Measurements from ENCODE around the gene CTAGE8. TPM values are rescaled to one million over a fixed set of nuclear protein-coding genes. Genes with fewer than 3 reads are reported as not detected.
"Not testable (repeated sequence)": the region's sequence is repeated elsewhere in the genome, so short reads cannot be mapped to it uniquely, and the experiment has no call there.

CTAGE8 gene
- total and polyA plus RNA-seq, 2 donors (not counting 1 experiment from before 2014, with no cell fraction given): 0.43 to 0.83 TPM

- H3K9me3 ChIP-seq (ENCODE audit: control insufficient read depth, insufficient read depth, low read depth, low read length); H3K9ac ChIP-seq (ENCODE audit: insufficient read depth, low read length): not testable (repeated sequence)
Observed at GRCh38 chr7:144303607-144304006, 34.5 kb upstream of the CTAGE8 start.

GRCh38 chr7:144302578-144303303 lies 33.7 kb upstream of the CTAGE8 start:
- H3K79me2 ChIP-seq (ENCODE audit: control insufficient read depth, insufficient read depth, low read length); H3K4me2 ChIP-seq (ENCODE audit: extremely low read depth, insufficient read depth, low read length); H3K9ac ChIP-seq (ENCODE audit: insufficient read depth, low read length); H3K27ac ChIP-seq (ENCODE audit: insufficient read depth, low read length); H3K36me3 ChIP-seq (ENCODE audit: control insufficient read depth, insufficient read depth, low read length); H2AFZ ChIP-seq (ENCODE audit: low read length); H4K20me1 ChIP-seq (ENCODE audit: control insufficient read depth, extremely low read depth, insufficient read depth, low read length); H3K27me3 ChIP-seq (ENCODE audit: control insufficient read depth, insufficient read depth, low read length); H3K9me3 ChIP-seq (ENCODE audit: control insufficient read depth, insufficient read depth, low read depth, low read length); H3K4me3 ChIP-seq (replicated peaks in 1 of 4; ENCODE audit: control extremely low read depth in 1 of 4, insufficient read depth in 1 of 4, low read depth in 3 of 4, low read length in 4 of 4); H3K4me1 ChIP-seq (ENCODE audit: control insufficient read depth, extremely low read depth, insufficient read depth, low read length): not testable (repeated sequence)
- peak in 1 of 2 donors; percentile 0 for DNase-seq (ENCODE audit: low read depth in 2 of 2)

More at GRCh38 chr7:144303607-144304006, 34.5 kb upstream of the CTAGE8 start:
- DNase-seq (ENCODE audit: low read depth in 2 of 2); H3K27ac ChIP-seq (ENCODE audit: insufficient read depth, low read length); H3K4me3 ChIP-seq (replicated peaks in 1 of 4; ENCODE audit: control extremely low read depth in 1 of 4, insufficient read depth in 1 of 4, low read depth in 3 of 4, low read length in 4 of 4); H2AFZ ChIP-seq (ENCODE audit: low read length); H3K79me2 ChIP-seq (ENCODE audit: control insufficient read depth, insufficient read depth, low read length); H3K4me1 ChIP-seq (ENCODE audit: control insufficient read depth, extremely low read depth, insufficient read depth, low read length); H3K36me3 ChIP-seq (ENCODE audit: control insufficient read depth, insufficient read depth, low read length); H3K27me3 ChIP-seq (ENCODE audit: control insufficient read depth, insufficient read depth, low read length); H4K20me1 ChIP-seq (ENCODE audit: control insufficient read depth, extremely low read depth, insufficient read depth, low read length); H3K4me2 ChIP-seq (ENCODE audit: extremely low read depth, insufficient read depth, low read length): not testable (repeated sequence)

GRCh38 chr7:144293794-144294499 lies 24.9 kb upstream of the CTAGE8 start:
- not testable (repeated sequence) for H2AFZ ChIP-seq (ENCODE audit: low read length)

GRCh38 chr7:144292384-144293161 lies 23.5 kb upstream of the CTAGE8 start:
- H3K9me3 ChIP-seq (ENCODE audit: control insufficient read depth, insufficient read depth, low read depth, low read length); H3K4me2 ChIP-seq (ENCODE audit: extremely low read depth, insufficient read depth, low read length); H3K9ac ChIP-seq (ENCODE audit: insufficient read depth, low read length); H3K36me3 ChIP-seq (ENCODE audit: control insufficient read depth, insufficient read depth, low read length); H3K79me2 ChIP-seq (ENCODE audit: control insufficient read depth, insufficient read depth, low read length); H4K20me1 ChIP-seq (ENCODE audit: control insufficient read depth, extremely low read depth, insufficient read depth, low read length); DNase-seq (ENCODE audit: low read depth in 2 of 2); H3K4me3 ChIP-seq (replicated peaks in 1 of 4; ENCODE audit: control extremely low read depth in 1 of 4, insufficient read depth in 1 of 4, low read depth in 3 of 4, low read length in 4 of 4); H3K27ac ChIP-seq (ENCODE audit: insufficient read depth, low read length); H3K27me3 ChIP-seq (ENCODE audit: control insufficient read depth, insufficient read depth, low read length); H3K4me1 ChIP-seq (ENCODE audit: control insufficient read depth, extremely low read depth, insufficient read depth, low read length); H2AFZ ChIP-seq (ENCODE audit: low read length): not testable (repeated sequence)

More at GRCh38 chr7:144293794-144294499, 24.9 kb upstream of the CTAGE8 start:
- H3K36me3 ChIP-seq (ENCODE audit: control insufficient read depth, insufficient read depth, low read length); H3K27me3 ChIP-seq (ENCODE audit: control insufficient read depth, insufficient read depth, low read length); H3K4me3 ChIP-seq (replicated peaks in 1 of 4; ENCODE audit: control extremely low read depth in 1 of 4, insufficient read depth in 1 of 4, low read depth in 3 of 4, low read length in 4 of 4); H3K9ac ChIP-seq (ENCODE audit: insufficient read depth, low read length); H3K4me1 ChIP-seq (ENCODE audit: control insufficient read depth, extremely low read depth, insufficient read depth, low read length); H3K4me2 ChIP-seq (ENCODE audit: extremely low read depth, insufficient read depth, low read length); H4K20me1 ChIP-seq (ENCODE audit: control insufficient read depth, extremely low read depth, insufficient read depth, low read length); H3K79me2 ChIP-seq (ENCODE audit: control insufficient read depth, insufficient read depth, low read length); H3K27ac ChIP-seq (ENCODE audit: insufficient read depth, low read length); H3K9me3 ChIP-seq (ENCODE audit: control insufficient read depth, insufficient read depth, low read depth, low read length); DNase-seq (ENCODE audit: low read depth in 2 of 2): not testable (repeated sequence)

GRCh38 chr7:144291607-144292006 lies 22.5 kb upstream of the CTAGE8 start:
- not testable (repeated sequence) for H4K20me1 ChIP-seq (ENCODE audit: control insufficient read depth, extremely low read depth, insufficient read depth, low read length); H3K27me3 ChIP-seq (ENCODE audit: control insufficient read depth, insufficient read depth, low read length); H3K36me3 ChIP-seq (ENCODE audit: control insufficient read depth, insufficient read depth, low read length); H3K27ac ChIP-seq (ENCODE audit: insufficient read depth, low read length); H2AFZ ChIP-seq (ENCODE audit: low read length); H3K4me2 ChIP-seq (ENCODE audit: extremely low read depth, insufficient read depth, low read length); H3K9ac ChIP-seq (ENCODE audit: insufficient read depth, low read length); H3K9me3 ChIP-seq (ENCODE audit: control insufficient read depth, insufficient read depth, low read depth, low read length); H3K79me2 ChIP-seq (ENCODE audit: control insufficient read depth, insufficient read depth, low read length); H3K4me3 ChIP-seq (replicated peaks in 1 of 4; ENCODE audit: control extremely low read depth in 1 of 4, insufficient read depth in 1 of 4, low read depth in 3 of 4, low read length in 4 of 4); H3K4me1 ChIP-seq (ENCODE audit: control insufficient read depth, extremely low read depth, insufficient read depth, low read length)
- peak in 1 of 2 donors; percentile 0 for DNase-seq (ENCODE audit: low read depth in 2 of 2)

GRCh38 chr7:144287171-144287784 lies 18.2 kb upstream of the CTAGE8 start:
- DNase-seq (ENCODE audit: low read depth in 2 of 2); H3K27me3 ChIP-seq (ENCODE audit: control insufficient read depth, insufficient read depth, low read length); H3K27ac ChIP-seq (ENCODE audit: insufficient read depth, low read length); H3K9me3 ChIP-seq (ENCODE audit: control insufficient read depth, insufficient read depth, low read depth, low read length); H2AFZ ChIP-seq (ENCODE audit: low read length); H4K20me1 ChIP-seq (ENCODE audit: control insufficient read depth, extremely low read depth, insufficient read depth, low read length); H3K36me3 ChIP-seq (ENCODE audit: control insufficient read depth, insufficient read depth, low read length); H3K4me1 ChIP-seq (ENCODE audit: control insufficient read depth, extremely low read depth, insufficient read depth, low read length); H3K4me2 ChIP-seq (ENCODE audit: extremely low read depth, insufficient read depth, low read length); H3K79me2 ChIP-seq (ENCODE audit: control insufficient read depth, insufficient read depth, low read length); H3K9ac ChIP-seq (ENCODE audit: insufficient read depth, low read length); H3K4me3 ChIP-seq (replicated peaks in 1 of 4; ENCODE audit: control extremely low read depth in 1 of 4, insufficient read depth in 1 of 4, low read depth in 3 of 4, low read length in 4 of 4): not testable (repeated sequence)

Data from fibroblast of lung (primary cell).